MM.1S (cell line): ENCODE measurements around the gene SOBP.

ENCODE experiments used
- DNase-seq: peaks from one replicate; pipeline ENCODE4 v3.0.0-alpha.2; 2015
- H2AFZ ChIP-seq: fragments of 300-600 bp; sonication (generic); 2 replicates; pipeline ENCODE4 v1.6.0; 2016; ENCODE audit warnings: antibody characterized with exemption, low read length
- H3F3A ChIP-seq: fragments of 300-600 bp; sonication (generic); 2 replicates; pipeline ENCODE4 v1.6.1; 2016; ENCODE audit warnings: mild to moderate bottlenecking, antibody characterized with exemption, low read length, moderate library complexity, mixed read lengths; ENCODE audit not compliant: insufficient read depth
- H3K27ac ChIP-seq: fragments of 300-600 bp; sonication (generic); 2 replicates; pipeline ENCODE4 v1.5.1; 2016; ENCODE audit warnings: mild to moderate bottlenecking, low read length
- H3K27me3 ChIP-seq: fragments of 300-600 bp; sonication (generic); replicated peaks from 2 replicates; pipeline ENCODE4 v1.6.0; 2016; ENCODE audit warnings: low read length; ENCODE audit not compliant: insufficient read depth
- H3K36me3 ChIP-seq: fragments of 300-600 bp; sonication (generic); replicated peaks from 2 replicates; pipeline ENCODE4 v1.6.1; 2016; ENCODE audit warnings: mild to moderate bottlenecking, low read length, mixed read lengths; ENCODE audit not compliant: insufficient read depth
- H3K4me1 ChIP-seq: fragments of 300-600 bp; sonication (generic); 2 replicates; pipeline ENCODE4 v1.6.1; 2016; ENCODE audit warnings: low read length, mixed read lengths
- H3K4me2 ChIP-seq: fragments of 300-600 bp; sonication (generic); 2 replicates; pipeline ENCODE4 v1.6.0; 2016; ENCODE audit warnings: low read depth, low read length
- H3K4me3 ChIP-seq: fragments of 300-600 bp; sonication (generic); 2 replicates; pipeline ENCODE4 v1.5.1; 2016; ENCODE audit warnings: low read length, mixed read lengths
- H3K79me2 ChIP-seq: fragments of 300-600 bp; sonication (generic); 2 replicates; pipeline ENCODE4 v1.6.1; 2016; ENCODE audit warnings: mixed run types, low read length, mixed read lengths
- H3K9ac ChIP-seq: fragments of 300-600 bp; sonication (generic); 2 replicates; pipeline ENCODE4 v1.6.1; 2016; ENCODE audit warnings: low read length, mixed read lengths
- H3K9me2 ChIP-seq: fragments of 300-600 bp; sonication (generic); replicated peaks from 2 replicates; pipeline ENCODE4 v1.6.1; 2016; ENCODE audit warnings: mild to moderate bottlenecking, low read length, mixed read lengths; ENCODE audit not compliant: insufficient read depth
- H3K9me3 ChIP-seq: fragments of 300-600 bp; sonication (generic); replicated peaks from 2 replicates; pipeline ENCODE4 v1.6.1; 2016; ENCODE audit warnings: mild to moderate bottlenecking, low read length, mixed read lengths; ENCODE audit not compliant: insufficient read depth
- H4K20me1 ChIP-seq: fragments of 300-600 bp; sonication (generic); 2 replicates; pipeline ENCODE4 v1.6.1; 2016; ENCODE audit warnings: mild to moderate bottlenecking, low read length, moderate library complexity, mixed read lengths; ENCODE audit not compliant: insufficient read depth
- EZH2 ChIP-seq: fragments of 300-600 bp; sonication (generic); optimal IDR thresholded peaks from 2 replicates; pipeline ENCODE3; 2017; ENCODE audit warnings: low read depth, mild to moderate bottlenecking, antibody characterized with exemption, low read length, mixed read lengths
- EZH2phosphoT487 ChIP-seq: fragments of 300-600 bp; sonication (generic); IDR thresholded peaks from 2 replicates; pipeline ENCODE4 v1.6.1; 2018; ENCODE audit warnings: antibody characterized with exemption, low read length
- TF ChIP-seq, protein P1 (sequence below): fragments of 300-600 bp; sonication (generic); IDR thresholded peaks from 2 replicates; pipeline ENCODE4 v1.5.1; 2016; ENCODE audit warnings: antibody characterized with exemption, low read length, mixed read lengths

The SOBP gene

DNA sequence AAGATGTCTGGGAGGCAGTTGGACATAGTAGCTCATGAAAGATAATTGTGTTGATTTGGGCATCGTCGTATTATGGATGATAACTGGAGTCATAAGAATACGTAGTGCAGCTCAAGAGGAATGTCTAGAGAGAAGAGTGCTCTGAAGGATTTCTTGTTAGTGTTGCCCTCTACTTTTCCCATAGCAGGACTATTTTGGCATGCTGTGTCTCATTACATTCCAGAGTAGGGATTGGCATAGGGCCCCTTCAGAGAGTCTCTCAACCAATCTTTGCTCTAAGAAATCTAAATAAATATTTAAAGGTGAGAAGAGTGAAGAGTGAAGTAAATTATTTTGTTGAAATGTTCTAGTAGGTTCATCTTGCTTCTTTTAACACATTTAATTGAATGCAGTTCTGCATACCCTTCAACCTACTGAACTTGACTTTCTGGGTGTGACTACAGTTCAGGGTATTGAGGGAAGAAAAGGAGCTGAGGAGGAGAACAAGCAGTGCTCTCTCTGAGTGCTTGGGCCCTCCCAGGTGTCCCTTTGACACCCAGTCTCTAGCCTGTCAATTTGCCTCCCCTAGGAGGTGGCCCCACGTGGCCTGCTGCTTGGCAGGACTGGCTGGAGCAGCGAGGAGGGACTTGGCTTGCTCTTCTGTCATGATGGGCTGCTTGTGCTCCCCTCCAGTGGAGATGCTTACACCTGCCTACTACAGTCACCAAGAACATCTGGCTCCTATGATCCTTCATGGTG lies 33.3 kb downstream of the SOBP start:
- no peaks in the 10 kb centered on the region for H3K36me3 ChIP-seq
- H3K9ac ChIP-seq: no peak overlapping the region
- no peaks in the 10 kb centered on the region for H3K9me2 ChIP-seq
- H3K9me3 ChIP-seq: no peaks in the 10 kb centered on the region
- no peak overlapping the region for H3K27ac ChIP-seq
- H3K79me2 ChIP-seq: no peaks in the 10 kb centered on the region
- H3K4me1 ChIP-seq: no peaks in the 10 kb centered on the region
- TF ChIP-seq EZH2phosphoT487: no peak
- no peak for TF ChIP-seq EZH2
- TF ChIP-seq, protein P1, sequence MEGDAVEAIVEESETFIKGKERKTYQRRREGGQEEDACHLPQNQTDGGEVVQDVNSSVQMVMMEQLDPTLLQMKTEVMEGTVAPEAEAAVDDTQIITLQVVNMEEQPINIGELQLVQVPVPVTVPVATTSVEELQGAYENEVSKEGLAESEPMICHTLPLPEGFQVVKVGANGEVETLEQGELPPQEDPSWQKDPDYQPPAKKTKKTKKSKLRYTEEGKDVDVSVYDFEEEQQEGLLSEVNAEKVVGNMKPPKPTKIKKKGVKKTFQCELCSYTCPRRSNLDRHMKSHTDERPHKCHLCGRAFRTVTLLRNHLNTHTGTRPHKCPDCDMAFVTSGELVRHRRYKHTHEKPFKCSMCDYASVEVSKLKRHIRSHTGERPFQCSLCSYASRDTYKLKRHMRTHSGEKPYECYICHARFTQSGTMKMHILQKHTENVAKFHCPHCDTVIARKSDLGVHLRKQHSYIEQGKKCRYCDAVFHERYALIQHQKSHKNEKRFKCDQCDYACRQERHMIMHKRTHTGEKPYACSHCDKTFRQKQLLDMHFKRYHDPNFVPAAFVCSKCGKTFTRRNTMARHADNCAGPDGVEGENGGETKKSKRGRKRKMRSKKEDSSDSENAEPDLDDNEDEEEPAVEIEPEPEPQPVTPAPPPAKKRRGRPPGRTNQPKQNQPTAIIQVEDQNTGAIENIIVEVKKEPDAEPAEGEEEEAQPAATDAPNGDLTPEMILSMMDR: no peak
- no peak overlapping the region for H3K4me3 ChIP-seq
- H4K20me1 ChIP-seq: no peaks in the 10 kb centered on the region
- H3K4me2 ChIP-seq: no peak overlapping the region
- no peak for DNase-seq
- H3K27me3 ChIP-seq: no peaks in the 10 kb centered on the region
- no peaks in the 10 kb centered on the region for H3F3A ChIP-seq
- no peak overlapping the region for H2AFZ ChIP-seq

DNA sequence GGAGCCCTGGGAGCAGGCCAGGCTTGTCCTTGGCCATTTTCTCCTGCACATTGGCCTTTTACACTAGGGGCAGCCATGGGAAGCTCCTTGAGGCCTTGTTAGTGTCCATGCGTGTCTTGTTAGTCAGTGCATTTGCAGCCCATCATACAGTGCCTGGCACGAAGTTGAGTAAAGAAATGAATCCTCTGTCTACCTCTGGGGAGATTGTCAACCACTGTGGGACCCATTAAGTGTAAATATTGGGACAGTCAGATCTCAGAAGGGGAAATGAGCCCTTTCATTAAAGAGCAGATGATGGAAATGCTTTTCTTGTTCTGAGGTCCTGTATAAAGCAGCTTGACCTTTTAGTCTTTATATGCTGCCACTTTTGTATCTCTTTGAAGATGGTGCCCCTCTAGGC lies 33.9 kb downstream of the SOBP start:
- Histone ChIP-seq H3K9ac (no peak overlapping the region), H3K27ac (no peak overlapping the region), H3K79me2 (no peaks in the 10 kb centered on the region), H2AFZ (no peak overlapping the region), H3F3A (no peaks in the 10 kb centered on the region), H3K9me2 (no peaks in the 10 kb centered on the region), H3K4me1 (no peaks in the 10 kb centered on the region), H4K20me1 (no peaks in the 10 kb centered on the region), H3K4me3 (no peak overlapping the region), H3K27me3 (no peaks in the 10 kb centered on the region), H3K4me2 (no peak overlapping the region), H3K36me3 (no peaks in the 10 kb centered on the region), H3K9me3 (no peaks in the 10 kb centered on the region)
- no peak for DNase-seq
- TF ChIP-seq, protein P1: no peak
- TF ChIP-seq EZH2phosphoT487 (no peak), EZH2 (no peak)

DNA sequence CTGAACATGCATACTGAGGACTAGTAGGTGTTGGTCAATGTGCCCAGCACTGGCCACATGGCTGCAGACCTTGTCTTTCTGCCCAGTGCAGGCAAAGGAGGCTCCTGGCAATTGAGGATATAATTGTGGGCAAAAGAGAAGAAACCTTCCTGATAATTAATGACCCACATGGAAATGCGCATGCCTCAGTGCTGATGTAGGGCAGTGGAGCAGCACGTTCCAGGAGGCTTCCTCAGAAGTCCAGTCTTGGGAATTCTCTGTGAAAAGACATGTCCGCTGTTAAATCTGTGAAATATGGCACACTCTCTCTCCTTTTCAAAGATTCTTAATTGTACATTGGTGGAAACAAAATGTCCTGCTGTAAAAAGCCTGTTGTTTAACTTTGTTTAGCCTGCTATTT lies 34.7 kb downstream of the SOBP start:
- Histone ChIP-seq H3K79me2 (no peaks in the 10 kb centered on the region), H3K27me3 (no peaks in the 10 kb centered on the region), H4K20me1 (no peaks in the 10 kb centered on the region), H3K4me3 (no peak overlapping the region), H3F3A (no peaks in the 10 kb centered on the region), H3K9me2 (no peaks in the 10 kb centered on the region), H3K27ac (no peak overlapping the region), H3K4me2 (no peak overlapping the region), H3K36me3 (no peaks in the 10 kb centered on the region), H3K9me3 (no peaks in the 10 kb centered on the region), H3K4me1 (no peaks in the 10 kb centered on the region), H2AFZ (no peak overlapping the region), H3K9ac (no peak overlapping the region)
- no peak for DNase-seq
- no peak for TF ChIP-seq EZH2phosphoT487
- no peak for TF ChIP-seq EZH2
- TF ChIP-seq, protein P1: no peak
